ENCODE results near the gene TNFRSF12A.

GRCh38 chr16:3051494-3051893 lies 31.3 kb downstream of the TNFRSF12A start:
- TF ChIP-seq CTCF (IDR thresholded peaks at IDR 0.05) (no peak), POLR2A (IDR thresholded peaks at IDR 0.05) (no peak)
